ENCODE measurements around the gene MYO3B. TPM values are rescaled to one million over a fixed set of nuclear protein-coding genes. Genes with fewer than 3 reads are reported as not detected.

Gene MYO3B
- total RNA-seq, 3 donors from 2014 or later (not counting 1 experiment from before 2014, with no cell fraction given): 0.68 to 0.88 (median 0.75) TPM

DNA sequence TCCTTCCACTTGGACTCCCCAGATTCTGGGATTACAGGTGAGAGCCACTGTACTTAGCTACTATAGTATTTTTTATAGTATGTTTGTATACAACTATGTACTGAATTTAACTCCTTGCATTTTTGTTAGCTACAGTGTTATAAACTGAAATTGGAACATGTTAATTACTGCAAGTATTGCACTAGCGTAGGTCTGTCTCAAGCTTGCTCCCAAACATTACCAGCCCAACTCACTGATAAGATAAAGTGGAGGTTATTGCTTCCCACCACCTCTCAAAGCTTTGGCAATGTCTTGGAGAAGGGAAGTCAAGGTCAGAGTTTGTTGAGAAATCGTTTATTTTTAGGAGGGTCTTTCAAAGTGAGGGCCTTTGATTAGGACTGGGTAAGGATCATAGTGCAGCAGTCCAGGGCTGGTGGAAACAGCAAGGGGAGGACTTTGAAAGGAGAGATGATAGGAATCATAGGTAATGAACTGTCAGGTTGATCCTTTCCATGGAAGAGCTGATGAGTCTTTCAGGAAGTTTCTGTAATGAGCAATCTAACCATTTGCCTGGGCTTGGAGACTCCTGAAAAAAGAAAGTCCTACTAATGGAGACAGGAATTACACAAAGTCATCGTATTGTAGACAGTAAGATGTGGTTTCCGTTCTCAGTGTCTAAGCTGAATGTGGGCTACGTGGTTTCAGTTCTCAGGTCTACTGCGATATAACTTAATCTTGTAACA lies 257.1 kb downstream of the MYO3B start:
- WGBS (ENCODE audit: insufficient coverage): 28% methylated on average over 5 of the region's 6 CpGs
- H3K4me1 ChIP-seq (ENCODE audit: control insufficient read depth, insufficient read depth, low read length): peaks cover 16% of the 10 kb centered on the region
- ATAC-seq: peak; percentile 47 to 81 (median 65)
- no peaks in the 10 kb centered on the region for H3K36me3 ChIP-seq (ENCODE audit: control insufficient read depth, insufficient read depth, low read length)
- Mint-ChIP-seq H3K9me3 (no peaks in the 10 kb centered on the region), H3K27me3 (ENCODE audit: low read depth in 2 of 2) (peaks cover 8 to 14% of the 10 kb centered on the region in 2 donors), H3K4me3 (peak overlapping the region; percentile 63), H3K4me1 (peaks cover 24 to 34% of the 10 kb centered on the region in 2 donors), H3K36me3 (no peaks in the 10 kb centered on the region), H3K27ac (peak overlapping the region in 1 of 2 donors; percentile 45)
- no peak overlapping the region for H3K4me3 ChIP-seq (ENCODE audit: low read length)
- H3K27ac ChIP-seq (ENCODE audit: low read length): no peak overlapping the region
- H3K9me3 ChIP-seq (ENCODE audit: control insufficient read depth, insufficient read depth, low read length): no peaks in the 10 kb centered on the region
- DNase-seq: peak in 1 of 2 donors; percentile 62
- TF ChIP-seq, protein P1, sequence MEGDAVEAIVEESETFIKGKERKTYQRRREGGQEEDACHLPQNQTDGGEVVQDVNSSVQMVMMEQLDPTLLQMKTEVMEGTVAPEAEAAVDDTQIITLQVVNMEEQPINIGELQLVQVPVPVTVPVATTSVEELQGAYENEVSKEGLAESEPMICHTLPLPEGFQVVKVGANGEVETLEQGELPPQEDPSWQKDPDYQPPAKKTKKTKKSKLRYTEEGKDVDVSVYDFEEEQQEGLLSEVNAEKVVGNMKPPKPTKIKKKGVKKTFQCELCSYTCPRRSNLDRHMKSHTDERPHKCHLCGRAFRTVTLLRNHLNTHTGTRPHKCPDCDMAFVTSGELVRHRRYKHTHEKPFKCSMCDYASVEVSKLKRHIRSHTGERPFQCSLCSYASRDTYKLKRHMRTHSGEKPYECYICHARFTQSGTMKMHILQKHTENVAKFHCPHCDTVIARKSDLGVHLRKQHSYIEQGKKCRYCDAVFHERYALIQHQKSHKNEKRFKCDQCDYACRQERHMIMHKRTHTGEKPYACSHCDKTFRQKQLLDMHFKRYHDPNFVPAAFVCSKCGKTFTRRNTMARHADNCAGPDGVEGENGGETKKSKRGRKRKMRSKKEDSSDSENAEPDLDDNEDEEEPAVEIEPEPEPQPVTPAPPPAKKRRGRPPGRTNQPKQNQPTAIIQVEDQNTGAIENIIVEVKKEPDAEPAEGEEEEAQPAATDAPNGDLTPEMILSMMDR (IDR thresholded peaks at IDR 0.05): no peak
- H3K27me3 ChIP-seq (ENCODE audit: control insufficient read depth, insufficient read depth, low read length): no peaks in the 10 kb centered on the region
- intact Hi-C loops (cut with micrococcal nuclease): no loop called here

DNA sequence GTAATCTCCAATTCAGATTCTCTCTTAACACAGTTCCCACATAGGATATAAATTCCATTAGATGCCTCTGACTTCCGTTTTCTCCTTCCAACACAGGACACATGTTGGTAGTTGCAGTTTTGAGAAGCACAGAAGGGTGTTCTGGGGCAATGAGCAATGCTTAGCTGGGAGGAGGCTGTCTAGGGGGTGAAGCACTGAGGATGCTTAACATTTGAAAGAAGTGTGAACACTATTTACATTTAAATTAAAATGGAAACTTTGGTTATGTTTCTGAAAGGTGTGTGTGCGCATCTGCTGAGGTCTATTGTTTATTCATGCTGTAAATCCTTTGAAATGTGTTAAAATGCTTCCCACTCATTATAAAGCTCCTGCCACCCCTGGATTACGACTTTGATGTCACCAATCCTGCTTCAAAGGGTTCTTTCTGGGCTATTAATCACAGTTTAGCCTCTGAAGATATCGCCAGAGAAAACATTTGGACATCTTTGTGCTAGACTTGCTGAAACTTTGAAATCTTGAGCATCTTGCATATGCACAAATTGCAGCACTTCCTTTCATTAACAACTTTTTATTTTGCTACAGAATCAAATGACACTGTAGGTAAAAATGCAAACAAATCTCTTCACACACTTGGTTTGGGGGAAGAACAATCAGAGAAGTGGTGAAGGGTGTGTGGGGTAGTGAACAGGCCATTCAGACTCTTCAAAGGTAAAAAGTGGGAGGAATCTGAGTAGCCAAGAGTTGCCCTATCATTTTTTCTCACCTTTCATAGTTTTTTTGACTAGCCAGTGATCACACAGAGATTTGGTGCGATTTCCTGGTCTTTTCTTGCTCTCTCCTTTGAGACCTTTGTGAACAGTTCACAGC lies 258.4 kb downstream of the MYO3B start:
- peak; percentile 21 to 58 (median 44) for ATAC-seq

DNA sequence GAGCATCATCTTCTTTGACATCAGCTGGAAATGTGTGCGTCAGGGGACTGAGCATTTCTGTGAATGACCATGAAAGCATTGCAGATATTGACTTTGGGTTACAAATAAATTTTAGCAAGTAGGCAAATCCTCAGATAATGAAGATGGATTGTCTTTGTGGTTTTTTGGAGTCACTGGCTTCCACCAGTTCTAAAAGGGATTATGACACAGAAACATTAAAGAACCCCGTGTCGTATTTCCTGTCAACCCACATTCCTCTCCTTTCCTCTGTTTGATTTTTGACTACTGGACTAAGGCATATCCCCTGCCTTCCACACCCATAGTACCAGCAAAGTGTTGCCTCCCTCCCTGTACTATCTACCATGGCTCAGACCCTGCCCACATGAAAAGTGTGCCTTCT lies 268.1 kb downstream of the MYO3B start:
- 48% methylated on average over 3 of the region's 3 CpGs for WGBS (ENCODE audit: insufficient coverage)
- H3K27ac ChIP-seq (ENCODE audit: low read length): no peak overlapping the region
- Mint-ChIP-seq H3K36me3 (no peaks in the 10 kb centered on the region), H3K27me3 (ENCODE audit: low read depth in 2 of 2) (peaks cover 6 to 40% of the 10 kb centered on the region in 2 donors), H3K4me1 (no peaks in the 10 kb centered on the region), H3K4me3 (no peak overlapping the region), H3K27ac (no peak overlapping the region), H3K9me3 (no peaks in the 10 kb centered on the region)
- no peaks in the 10 kb centered on the region for H3K4me1 ChIP-seq (ENCODE audit: control insufficient read depth, insufficient read depth, low read length)
- no peak for DNase-seq
- TF ChIP-seq, protein P1 (IDR thresholded peaks at IDR 0.05): no peak
- intact Hi-C loops (cut with micrococcal nuclease): no loop called here
- no peaks in the 10 kb centered on the region for H3K36me3 ChIP-seq (ENCODE audit: control insufficient read depth, insufficient read depth, low read length)
- H3K4me3 ChIP-seq (ENCODE audit: low read length): no peak overlapping the region
- H3K9me3 ChIP-seq (ENCODE audit: control insufficient read depth, insufficient read depth, low read length): no peaks in the 10 kb centered on the region
- H3K27me3 ChIP-seq (ENCODE audit: control insufficient read depth, insufficient read depth, low read length): peaks cover 7% of the 10 kb centered on the region
- no peak for ATAC-seq

More for the DNA sequence above, 258.4 kb downstream of the MYO3B start:
- Histone ChIP-seq H3K4me1 (ENCODE audit: control insufficient read depth, insufficient read depth, low read length) (peaks cover 16% of the 10 kb centered on the region), H3K27ac (ENCODE audit: low read length) (no peak overlapping the region), H3K9me3 (ENCODE audit: control insufficient read depth, insufficient read depth, low read length) (no peaks in the 10 kb centered on the region), H3K36me3 (ENCODE audit: control insufficient read depth, insufficient read depth, low read length) (no peaks in the 10 kb centered on the region), H3K4me3 (ENCODE audit: low read length) (no peak overlapping the region), H3K27me3 (ENCODE audit: control insufficient read depth, insufficient read depth, low read length) (no peaks in the 10 kb centered on the region)
- Mint-ChIP-seq H3K27me3 (ENCODE audit: low read depth in 2 of 2) (peaks cover 10 to 17% of the 10 kb centered on the region in 2 donors), H3K9me3 (no peaks in the 10 kb centered on the region), H3K27ac (peak overlapping the region in 1 of 2 donors; percentile 60), H3K4me3 (peak overlapping the region; percentile 48), H3K36me3 (no peaks in the 10 kb centered on the region), H3K4me1 (peaks cover 24 to 34% of the 10 kb centered on the region in 2 donors)
- DNase-seq: peak in 1 of 2 donors; percentile 25
- TF ChIP-seq, protein P1 (IDR thresholded peaks at IDR 0.05): no peak
- intact Hi-C loops (cut with micrococcal nuclease): no loop called here
- WGBS (ENCODE audit: insufficient coverage): 44% methylated on average over 3 of the region's 5 CpGs
